Stimulated activated CD8-positive, alpha-beta memory T cell treated with anti-CD3 and anti-CD28 coated beads, Interleukin-7, amount 100 ng/mL, for 48 hours (primary cell): ENCODE measurements around the gene PTPN14.
"Not testable (repeated sequence)": the region's sequence is repeated elsewhere in the genome, so short reads cannot be mapped to it uniquely, and the experiment has no call there.

Source experiments
- DNase-seq, 2 donors: peaks; one replicate each; pipeline ENCODE4 v3.0.0-alpha.2; 2020; ENCODE audit warnings: low read depth in 1 of 2; ENCODE audit errors: extremely low read depth in 1 of 2

Gene PTPN14

GRCh38 chr1:214413315-214413714 lies 138.1 kb downstream of the PTPN14 start:
- DNase-seq, result no peak

GRCh38 chr1:214404571-214405213 lies 146.7 kb downstream of the PTPN14 start:
- DNase-seq, result no peak

- DNase-seq, result no peak
Measured at GRCh38 chr1:214404154-214404553, 147.2 kb downstream of the PTPN14 start.

- DNase-seq, result no peak
Measured at GRCh38 chr1:214403431-214403830, 148.0 kb downstream of the PTPN14 start.

- DNase-seq, result no peak
Measured at GRCh38 chr1:214402613-214403083, 148.8 kb downstream of the PTPN14 start.

- no peak for DNase-seq
Measured at GRCh38 chr1:214401666-214402065, 149.7 kb downstream of the PTPN14 start.

- DNase-seq, result no peak
Measured at GRCh38 chr1:214400131-214400530, 151.3 kb downstream of the PTPN14 start.

- DNase-seq, result no peak
Measured at GRCh38 chr1:214398490-214398889, 152.9 kb downstream of the PTPN14 start.

GRCh38 chr1:214397497-214397896 lies 153.9 kb downstream of the PTPN14 start:
- no peak for DNase-seq

GRCh38 chr1:214396330-214396729 lies 155.1 kb downstream of the PTPN14 start:
- no peak for DNase-seq

GRCh38 chr1:214394569-214394968 lies 156.8 kb downstream of the PTPN14 start:
- DNase-seq, result not testable (repeated sequence)

- DNase-seq, result no peak
Measured at GRCh38 chr1:214393086-214393485, 158.3 kb downstream of the PTPN14 start.

- no peak for DNase-seq
Measured at GRCh38 chr1:214391873-214392645, 159.3 kb downstream of the PTPN14 start.

- no peak for DNase-seq
Measured at GRCh38 chr1:214389734-214390133, 161.7 kb downstream of the PTPN14 start.

GRCh38 chr1:214386747-214387146 lies 164.7 kb downstream of the PTPN14 start:
- no peak for DNase-seq

GRCh38 chr1:214386333-214386732 lies 165.1 kb downstream of the PTPN14 start:
- no peak for DNase-seq

- DNase-seq, result no peak
Measured at GRCh38 chr1:214385428-214385827, 166.0 kb downstream of the PTPN14 start.

GRCh38 chr1:214384373-214385079 lies 166.9 kb downstream of the PTPN14 start:
- no peak for DNase-seq

GRCh38 chr1:214383381-214384372 lies 167.7 kb downstream of the PTPN14 start:
- no peak for DNase-seq

- DNase-seq, result no peak
Measured at GRCh38 chr1:214380986-214381695, 170.3 kb downstream of the PTPN14 start.
